ENCODE measurements around the gene TUBA3E.

DNA sequence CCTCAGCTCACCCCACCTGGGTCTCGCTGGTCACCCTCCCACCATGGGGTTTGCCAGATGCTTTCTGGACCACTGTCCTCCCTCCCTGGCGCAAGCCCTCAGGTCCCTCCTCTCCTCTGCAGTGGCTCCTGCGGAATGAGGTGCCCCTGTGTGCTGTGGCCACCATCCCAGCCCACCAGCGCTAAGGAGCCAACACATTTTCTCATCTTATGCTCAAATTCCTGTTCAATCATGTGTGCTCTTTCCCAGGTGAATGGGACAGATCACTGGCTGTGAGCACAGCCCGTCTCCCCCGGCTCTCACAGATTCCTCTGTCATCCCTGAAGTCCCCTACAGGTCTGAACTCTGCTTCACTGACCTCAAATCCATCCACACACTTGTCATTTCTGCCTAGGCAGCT, 38.1 kb downstream of the TUBA3E start:
- TF ChIP-seq, protein P1, sequence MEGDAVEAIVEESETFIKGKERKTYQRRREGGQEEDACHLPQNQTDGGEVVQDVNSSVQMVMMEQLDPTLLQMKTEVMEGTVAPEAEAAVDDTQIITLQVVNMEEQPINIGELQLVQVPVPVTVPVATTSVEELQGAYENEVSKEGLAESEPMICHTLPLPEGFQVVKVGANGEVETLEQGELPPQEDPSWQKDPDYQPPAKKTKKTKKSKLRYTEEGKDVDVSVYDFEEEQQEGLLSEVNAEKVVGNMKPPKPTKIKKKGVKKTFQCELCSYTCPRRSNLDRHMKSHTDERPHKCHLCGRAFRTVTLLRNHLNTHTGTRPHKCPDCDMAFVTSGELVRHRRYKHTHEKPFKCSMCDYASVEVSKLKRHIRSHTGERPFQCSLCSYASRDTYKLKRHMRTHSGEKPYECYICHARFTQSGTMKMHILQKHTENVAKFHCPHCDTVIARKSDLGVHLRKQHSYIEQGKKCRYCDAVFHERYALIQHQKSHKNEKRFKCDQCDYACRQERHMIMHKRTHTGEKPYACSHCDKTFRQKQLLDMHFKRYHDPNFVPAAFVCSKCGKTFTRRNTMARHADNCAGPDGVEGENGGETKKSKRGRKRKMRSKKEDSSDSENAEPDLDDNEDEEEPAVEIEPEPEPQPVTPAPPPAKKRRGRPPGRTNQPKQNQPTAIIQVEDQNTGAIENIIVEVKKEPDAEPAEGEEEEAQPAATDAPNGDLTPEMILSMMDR (IDR thresholded peaks at IDR 0.05) = no peak
- TF ChIP-seq POLR2A (IDR thresholded peaks at IDR 0.05) = no peak

Measured in ovary (tissue), 3 donors.